C4-2B (cell line): Measurements from ENCODE around the gene MCM9.

ENCODE experiments used
- ZFX ChIP-seq: fragments of 450-650 bp; IDR thresholded peaks from 2 replicates; pipeline ENCODE4 v1.6.1; 2017
- TF ChIP-seq, protein P1 (sequence below): fragments of 450-650 bp; conservative IDR thresholded peaks from 2 replicates; pipeline ENCODE4 v1.5.1; 2017; ENCODE audit warnings: mild to moderate bottlenecking

DNA sequence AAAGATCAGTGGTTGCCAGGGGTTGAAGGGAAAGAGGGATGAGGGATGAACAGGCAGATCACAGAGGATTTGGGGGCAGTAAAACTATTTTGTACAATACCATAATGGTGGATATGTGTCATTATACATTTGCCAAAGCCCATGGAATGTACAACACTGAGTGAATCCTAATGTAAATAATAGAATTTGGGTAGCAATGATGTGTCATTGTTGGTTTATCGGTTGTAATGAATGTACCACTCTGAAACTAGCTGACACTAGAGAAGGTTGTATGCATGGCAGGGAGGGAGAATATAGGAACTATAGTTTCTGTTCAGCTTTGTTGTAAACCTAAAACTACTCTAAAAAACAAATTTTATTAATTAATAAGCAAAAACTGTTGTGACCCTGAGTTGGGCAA is 58.8 kb downstream of the MCM9 start:
- TF ChIP-seq, protein P1, sequence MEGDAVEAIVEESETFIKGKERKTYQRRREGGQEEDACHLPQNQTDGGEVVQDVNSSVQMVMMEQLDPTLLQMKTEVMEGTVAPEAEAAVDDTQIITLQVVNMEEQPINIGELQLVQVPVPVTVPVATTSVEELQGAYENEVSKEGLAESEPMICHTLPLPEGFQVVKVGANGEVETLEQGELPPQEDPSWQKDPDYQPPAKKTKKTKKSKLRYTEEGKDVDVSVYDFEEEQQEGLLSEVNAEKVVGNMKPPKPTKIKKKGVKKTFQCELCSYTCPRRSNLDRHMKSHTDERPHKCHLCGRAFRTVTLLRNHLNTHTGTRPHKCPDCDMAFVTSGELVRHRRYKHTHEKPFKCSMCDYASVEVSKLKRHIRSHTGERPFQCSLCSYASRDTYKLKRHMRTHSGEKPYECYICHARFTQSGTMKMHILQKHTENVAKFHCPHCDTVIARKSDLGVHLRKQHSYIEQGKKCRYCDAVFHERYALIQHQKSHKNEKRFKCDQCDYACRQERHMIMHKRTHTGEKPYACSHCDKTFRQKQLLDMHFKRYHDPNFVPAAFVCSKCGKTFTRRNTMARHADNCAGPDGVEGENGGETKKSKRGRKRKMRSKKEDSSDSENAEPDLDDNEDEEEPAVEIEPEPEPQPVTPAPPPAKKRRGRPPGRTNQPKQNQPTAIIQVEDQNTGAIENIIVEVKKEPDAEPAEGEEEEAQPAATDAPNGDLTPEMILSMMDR: no peak
- no peak for TF ChIP-seq ZFX
